AG04449 (cell line): ENCODE results near the gene SARDH.

Experiments used
- CTCF ChIA-PET: fragments of 350-600 bp; formaldehyde crosslinking; extraction: SDS; loops from one replicate; lab custom pipeline; 2021; ENCODE audit warnings: antibody characterized with exemption; lab: Yijun Ruan, JAX
- POLR2A ChIA-PET: fragments of 400-600, 350-600 bp; formaldehyde crosslinking; extraction: SDS; loops from one replicate; lab custom pipeline; 2020; ENCODE audit warnings: antibody characterized with exemption, inconsistent platforms; lab: Yijun Ruan, JAX
- DNase-seq: peaks from one replicate; pipeline ENCODE4 v3.0.0-alpha.2; 2010; ENCODE audit warnings: low read depth, low spot score
- H3K4me3 ChIP-seq: 2 replicates; pipeline ENCODE4 v1.5.1; 2011; ENCODE audit warnings: low read depth, mild to moderate bottlenecking, control low read depth, low read length
- CTCF ChIP-seq: IDR thresholded peaks from one replicate; pipeline ENCODE4 v1.5.1; 2011; ENCODE audit warnings: mild to moderate bottlenecking, moderate library complexity, low read length, control low read depth, inconsistent platforms; ENCODE audit not compliant: insufficient read depth; ENCODE audit errors: missing control alignments

The SARDH gene

GRCh38 chr9:133693703-133694529 is 44.2 kb downstream of the SARDH start:
- no peak for DNase-seq
- TF ChIP-seq CTCF = no peak
- CTCF ChIA-PET = no interaction called here
- H3K4me3 ChIP-seq = no peak overlapping the region
- POLR2A ChIA-PET = no interaction called here

- POLR2A ChIA-PET = no interaction called here
Observed at GRCh38 chr9:133693116-133693515, 45.0 kb downstream of the SARDH start.

GRCh38 chr9:133692364-133692985 is 45.7 kb downstream of the SARDH start:
- ChIA-PET CTCF (no interaction called here), POLR2A (interaction anchor here (0.7 kb wide), 1 partner anchor 255 kb away, joined by 3 read pairs; no protein-coding TSS in a partner anchor)
- DNase-seq = no peak
- no peak for TF ChIP-seq CTCF
- H3K4me3 ChIP-seq = no peak overlapping the region

More at GRCh38 chr9:133693116-133693515, 45.0 kb downstream of the SARDH start:
- no peak for DNase-seq
- no peak overlapping the region for H3K4me3 ChIP-seq
- no peak for TF ChIP-seq CTCF
- CTCF ChIA-PET = no interaction called here

- ChIA-PET POLR2A (interaction anchor here (0.7 kb wide), 1 partner anchor 256 kb away, joined by 3 read pairs; no protein-coding TSS in a partner anchor), CTCF (no interaction called here)
- no peak overlapping the region for H3K4me3 ChIP-seq
- DNase-seq = no peak
- no peak for TF ChIP-seq CTCF
Observed at GRCh38 chr9:133691626-133692363, 46.4 kb downstream of the SARDH start.

GRCh38 chr9:133691191-133691590 is 47.0 kb downstream of the SARDH start:
- ChIA-PET POLR2A (no interaction called here), CTCF (no interaction called here)
- no peak for DNase-seq
- TF ChIP-seq CTCF = no peak
- no peak overlapping the region for H3K4me3 ChIP-seq
